ENCODE results near the gene LGALS14. TPM values are rescaled to one million over a fixed set of nuclear protein-coding genes. Genes with fewer than 3 reads are reported as not detected.

Gene LGALS14
- total RNA-seq, 2 experiments from 2014 or later = 1.8 TPM; not detected in 1

- no peak overlapping the region for H3K27ac Mint-ChIP-seq
- CTCF ChIA-PET = no interaction called here
- H3K9me3 Mint-ChIP-seq = no peaks in the 10 kb centered on the region
- intact Hi-C loops (cut with micrococcal nuclease) = no loop called here
- H3K36me3 Mint-ChIP-seq (ENCODE audit: low read depth) = no peaks in the 10 kb centered on the region
- POLR2A ChIA-PET = no interaction called here
- ATAC-seq (no peak), DNase-seq (no peak)
- TF ChIP-seq CTCF (IDR thresholded peaks at IDR 0.05) = no peak
- no peak overlapping the region for H3K4me3 Mint-ChIP-seq
- H3K27me3 Mint-ChIP-seq = peaks cover 39% of the 10 kb centered on the region
- H3K4me1 Mint-ChIP-seq (ENCODE audit: low read depth) = no peaks in the 10 kb centered on the region
Measured at GRCh38 chr19:39695759-39696158, 8.5 kb upstream of the LGALS14 start.

- TF ChIP-seq CTCF (IDR thresholded peaks at IDR 0.05) = no peak
- Mint-ChIP-seq H3K27ac (no peak overlapping the region), H3K9me3 (no peaks in the 10 kb centered on the region), H3K4me3 (no peak overlapping the region), H3K27me3 (peaks cover 43% of the 10 kb centered on the region), H3K4me1 (ENCODE audit: low read depth) (no peaks in the 10 kb centered on the region), H3K36me3 (ENCODE audit: low read depth) (no peaks in the 10 kb centered on the region)
- intact Hi-C loops (cut with micrococcal nuclease) = no loop called here
- ChIA-PET POLR2A (no interaction called here), CTCF (no interaction called here)
- no peak for DNase-seq
- no peak for ATAC-seq
Measured at GRCh38 chr19:39696387-39696786, 7.9 kb upstream of the LGALS14 start.

- intact Hi-C loops (cut with micrococcal nuclease) = no loop called here
- H3K27ac Mint-ChIP-seq = no peak overlapping the region
- POLR2A ChIA-PET = no interaction called here
Measured at GRCh38 chr19:39698535-39698934, 5.7 kb upstream of the LGALS14 start.

GRCh38 chr19:39701291-39701690 lies 3.0 kb upstream of the LGALS14 start:
- ChIA-PET CTCF (interaction anchor here (1.2 kb wide), 1 partner anchor 71 kb away, joined by 3 read pairs; no protein-coding TSS in a partner anchor), POLR2A (no interaction called here)
- no peak for DNase-seq
- Mint-ChIP-seq H3K36me3 (ENCODE audit: low read depth) (peaks cover 1% of the 10 kb centered on the region), H3K27ac (no peak overlapping the region), H3K9me3 (no peaks in the 10 kb centered on the region), H3K27me3 (peaks cover 35% of the 10 kb centered on the region), H3K4me3 (no peak overlapping the region), H3K4me1 (ENCODE audit: low read depth) (peaks cover 23% of the 10 kb centered on the region)
- TF ChIP-seq CTCF (IDR thresholded peaks at IDR 0.05) = no peak
- intact Hi-C loops (cut with micrococcal nuclease) = no loop called here
- no peak for ATAC-seq

More at GRCh38 chr19:39698535-39698934, 5.7 kb upstream of the LGALS14 start:
- ATAC-seq = no peak
- no peak for TF ChIP-seq CTCF (IDR thresholded peaks at IDR 0.05)
- no peak for DNase-seq
- Mint-ChIP-seq H3K4me3 (no peak overlapping the region), H3K36me3 (ENCODE audit: low read depth) (no peaks in the 10 kb centered on the region), H3K4me1 (ENCODE audit: low read depth) (no peaks in the 10 kb centered on the region), H3K9me3 (no peaks in the 10 kb centered on the region), H3K27me3 (peaks cover 42% of the 10 kb centered on the region)
- CTCF ChIA-PET = no interaction called here

GRCh38 chr19:39705578-39706188 lies 1.4 kb downstream of the LGALS14 start:
- ChIA-PET POLR2A (no interaction called here), CTCF (no interaction called here)
- peaks cover 11% of the 10 kb centered on the region for H3K27me3 Mint-ChIP-seq
- ATAC-seq (peak; percentile 61), DNase-seq (peak; percentile 64)
- no peak for TF ChIP-seq CTCF (IDR thresholded peaks at IDR 0.05)
- H3K27ac Mint-ChIP-seq = peak overlapping the region; percentile 57
- H3K4me3 Mint-ChIP-seq = no peak overlapping the region
- peaks cover 25% of the 10 kb centered on the region for H3K4me1 Mint-ChIP-seq (ENCODE audit: low read depth)
- H3K36me3 Mint-ChIP-seq (ENCODE audit: low read depth) = peaks cover 1% of the 10 kb centered on the region
- intact Hi-C loops (cut with micrococcal nuclease) = no loop called here
- H3K9me3 Mint-ChIP-seq = no peaks in the 10 kb centered on the region

All from activated CD8-positive, alpha-beta T cell treated with anti-CD3 and anti-CD28 coated beads for 36 hours (primary cell).